Measurements from ENCODE around the gene GCKR.

The GCKR gene

GRCh38 chr2:27561060-27561459, 64.4 kb downstream of the GCKR start:
- DNase-seq (ENCODE audit: low read depth) = no peak
- no peak overlapping the region for H3K4me3 ChIP-seq (ENCODE audit: low read depth, low read length)

GRCh38 chr2:27566628-27567027, 70.0 kb downstream of the GCKR start:
- peak; percentile 68 for DNase-seq (ENCODE audit: low read depth)
- no peak overlapping the region for H3K4me3 ChIP-seq (ENCODE audit: low read depth, low read length)

GRCh38 chr2:27569398-27569797, 72.8 kb downstream of the GCKR start:
- H3K4me3 ChIP-seq (ENCODE audit: low read depth, low read length) = no peak overlapping the region
- no peak for DNase-seq (ENCODE audit: low read depth)

GRCh38 chr2:27571197-27571596, 74.6 kb downstream of the GCKR start:
- H3K4me3 ChIP-seq (ENCODE audit: low read depth, low read length) = no peak overlapping the region
- no peak for DNase-seq (ENCODE audit: low read depth)

GRCh38 chr2:27571681-27572080, 75.0 kb downstream of the GCKR start:
- no peak for DNase-seq (ENCODE audit: low read depth)
- H3K4me3 ChIP-seq (ENCODE audit: low read depth, low read length) = no peak overlapping the region

- DNase-seq (ENCODE audit: low read depth) = no peak
- no peak overlapping the region for H3K4me3 ChIP-seq (ENCODE audit: low read depth, low read length)
Observed at GRCh38 chr2:27572439-27572838, 75.8 kb downstream of the GCKR start.

GRCh38 chr2:27572998-27573429, 76.4 kb downstream of the GCKR start:
- no peak for DNase-seq (ENCODE audit: low read depth)

More at GRCh38 chr2:27572998-27573429, 76.4 kb downstream of the GCKR start:
- no peak overlapping the region for H3K4me3 ChIP-seq (ENCODE audit: low read depth, low read length)

Measured in skeletal muscle cell (primary cell).